GM18511 (cell line): ENCODE results near the gene PLEKHA8.

ENCODE experiments used
- ATAC-seq: cut with Tn5 transposase; IDR thresholded peaks from one replicate; pipeline ENCODE4 v1.9.1; 2021; ENCODE audit warnings: mild to moderate bottlenecking, moderate library complexity; ENCODE audit not compliant: unreplicated experiment

PLEKHA8 gene

GRCh38 chr7:30140456-30140855 is 112.2 kb downstream of the PLEKHA8 start:
- ATAC-seq, result no peak

GRCh38 chr7:30142710-30143109 is 114.5 kb downstream of the PLEKHA8 start:
- no peak for ATAC-seq

DNA sequence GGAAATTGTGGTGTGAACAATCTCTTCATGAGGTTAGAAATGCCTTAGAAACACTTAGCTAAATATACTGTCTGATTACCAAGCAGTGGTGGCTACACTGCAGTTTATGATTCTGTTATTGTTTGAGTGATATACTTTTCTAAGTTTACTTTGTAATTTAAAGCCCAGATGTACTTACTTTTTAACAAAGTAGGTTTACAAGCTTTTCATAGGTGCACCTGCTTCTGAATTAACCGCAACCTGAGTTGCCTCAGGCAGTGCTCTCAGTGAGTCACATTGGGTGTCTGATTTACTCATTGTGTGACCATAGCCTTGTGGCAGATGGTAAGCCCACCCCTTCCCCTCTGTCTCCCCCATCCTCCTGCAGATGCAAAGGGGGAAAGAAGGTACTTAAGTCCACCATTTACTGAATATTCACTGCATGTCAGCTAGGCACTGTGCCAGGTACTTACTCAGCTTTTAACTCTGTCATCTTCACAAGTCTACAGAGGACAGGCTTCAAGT is 115.6 kb downstream of the PLEKHA8 start:
- no peak for ATAC-seq

- ATAC-seq, result no peak
These were observed 116.6 kb downstream of the PLEKHA8 start for GRCh38 chr7:30144657-30145306.

GRCh38 chr7:30145426-30145970 is 117.3 kb downstream of the PLEKHA8 start:
- no peak for ATAC-seq

GRCh38 chr7:30146127-30146612 is 118.0 kb downstream of the PLEKHA8 start:
- ATAC-seq, result no peak

GRCh38 chr7:30147223-30147622 is 119.0 kb downstream of the PLEKHA8 start:
- no peak for ATAC-seq

GRCh38 chr7:30147785-30148184 is 119.6 kb downstream of the PLEKHA8 start:
- ATAC-seq, result no peak

DNA sequence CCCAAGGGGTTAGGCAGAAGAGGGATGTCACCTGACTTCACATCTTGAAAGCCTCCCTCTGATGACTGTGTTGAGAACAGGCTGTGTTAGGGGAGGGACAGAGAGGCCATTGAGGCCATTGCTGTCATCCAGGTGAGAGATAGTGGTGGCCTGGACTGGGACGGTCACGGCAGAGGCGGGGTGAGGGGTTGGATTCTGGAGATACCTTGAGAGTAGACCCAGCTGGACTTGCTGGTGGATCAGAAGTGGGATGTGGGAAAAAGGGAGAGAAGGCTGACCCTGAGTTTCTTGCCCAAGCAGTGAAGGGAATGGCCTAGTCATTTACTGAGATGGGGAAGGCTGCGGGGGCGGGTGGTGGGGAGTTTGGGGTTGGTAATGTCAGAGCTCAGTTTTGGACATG is 120.2 kb downstream of the PLEKHA8 start:
- ATAC-seq, result no peak

GRCh38 chr7:30148951-30149459 is 120.8 kb downstream of the PLEKHA8 start:
- ATAC-seq, result no peak

DNA sequence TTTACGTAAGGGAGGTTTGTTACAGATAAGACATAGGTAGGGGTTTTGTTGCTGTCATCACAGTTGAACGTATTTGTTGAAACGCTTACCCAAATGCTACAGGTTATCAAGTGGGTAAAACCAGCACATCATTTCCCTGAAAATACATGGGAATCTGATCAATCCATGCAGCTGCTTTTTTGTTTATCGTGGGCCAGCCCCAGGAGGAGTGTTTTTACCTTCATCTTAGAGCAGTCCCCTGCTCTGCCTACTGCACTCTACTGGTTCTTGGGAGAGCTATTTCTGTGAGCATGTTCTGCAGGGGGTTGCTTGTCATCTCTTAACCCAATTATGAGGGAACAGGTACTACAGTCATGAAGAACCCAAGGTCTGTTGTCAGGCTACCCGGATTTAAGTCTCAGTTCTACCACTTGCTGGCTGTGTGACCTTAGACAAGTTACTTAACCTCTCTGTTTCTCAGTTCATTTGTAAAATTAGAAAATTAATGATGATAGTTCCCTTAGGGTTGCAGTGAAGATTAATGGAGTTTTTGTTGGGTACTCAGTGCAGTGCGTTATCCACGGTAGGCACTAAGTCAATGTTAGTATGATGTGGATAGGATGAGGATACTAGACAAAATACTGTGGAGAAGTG is 121.5 kb downstream of the PLEKHA8 start:
- ATAC-seq, result no peak

DNA sequence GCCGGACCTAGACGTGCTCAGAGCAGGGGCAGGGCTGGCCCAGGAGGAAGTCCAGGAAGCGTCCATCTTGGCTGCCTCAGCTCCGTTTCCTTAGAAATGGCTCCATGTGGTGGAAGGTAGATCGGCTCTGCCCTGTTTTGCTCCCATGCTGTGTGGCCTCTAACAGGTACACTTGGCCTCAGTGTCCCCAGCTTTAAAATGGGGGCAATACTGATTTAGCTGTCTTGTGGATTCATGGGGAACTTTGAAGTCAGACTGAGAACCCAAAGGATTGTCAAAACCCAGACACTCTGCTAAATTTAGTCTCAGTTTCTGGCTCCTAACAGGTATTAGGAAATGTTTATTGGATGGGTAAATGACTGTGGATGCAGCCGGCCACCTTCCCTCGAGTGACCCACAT is 122.5 kb downstream of the PLEKHA8 start:
- ATAC-seq, result no peak

- no peak for ATAC-seq
These were observed 125.9 kb downstream of the PLEKHA8 start for GRCh38 chr7:30154111-30154587.

GRCh38 chr7:30155481-30155880 is 127.3 kb downstream of the PLEKHA8 start:
- ATAC-seq, result no peak

DNA sequence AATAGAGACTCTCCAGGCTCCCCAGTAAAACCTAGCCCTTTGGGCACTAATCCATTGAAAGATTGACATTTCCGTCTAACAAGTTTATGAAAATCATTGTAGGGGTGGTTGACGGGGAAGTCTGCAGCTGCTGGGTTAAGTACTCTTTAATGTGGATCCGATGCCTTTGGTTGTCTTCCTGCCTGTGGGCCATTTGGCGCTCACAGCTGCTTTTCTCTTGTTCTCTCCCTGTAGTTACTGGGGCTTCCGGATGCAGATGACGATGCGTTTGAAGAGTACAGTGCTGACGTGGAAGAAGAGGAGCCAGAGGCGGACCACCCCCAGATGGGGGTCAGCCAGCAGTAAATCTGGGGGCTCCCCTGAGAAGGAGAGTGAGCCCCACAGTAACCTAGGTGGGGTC is 129.0 kb downstream of the PLEKHA8 start:
- no peak for ATAC-seq

DNA sequence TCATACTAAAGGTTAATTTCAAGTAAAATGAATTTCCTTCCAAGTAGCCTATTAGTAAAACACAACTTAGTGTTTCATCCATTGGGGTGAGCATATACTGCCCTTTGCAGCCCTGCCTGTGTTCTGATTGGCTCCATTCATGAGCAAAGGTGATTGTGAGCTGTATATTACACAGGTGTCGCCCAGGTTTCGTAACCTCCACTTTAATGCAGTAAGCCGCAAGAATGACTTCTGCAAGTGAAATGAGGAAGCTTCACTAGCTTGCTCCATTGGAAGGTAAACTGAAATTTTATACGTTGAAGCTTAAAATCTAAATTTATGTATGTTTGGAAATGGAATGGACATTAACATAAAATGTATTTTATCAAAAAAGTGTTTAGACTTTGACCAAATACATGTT is 131.0 kb downstream of the PLEKHA8 start:
- ATAC-seq, result no peak

- ATAC-seq, result no peak
These were observed 131.5 kb downstream of the PLEKHA8 start for GRCh38 chr7:30159698-30160143.

GRCh38 chr7:30160329-30160728 is 132.1 kb downstream of the PLEKHA8 start:
- no peak for ATAC-seq

- ATAC-seq, result no peak
These were observed 133.9 kb downstream of the PLEKHA8 start for GRCh38 chr7:30162133-30162532.

- ATAC-seq, result peak; percentile 27
These were observed 134.5 kb downstream of the PLEKHA8 start for GRCh38 chr7:30162622-30163124.

DNA sequence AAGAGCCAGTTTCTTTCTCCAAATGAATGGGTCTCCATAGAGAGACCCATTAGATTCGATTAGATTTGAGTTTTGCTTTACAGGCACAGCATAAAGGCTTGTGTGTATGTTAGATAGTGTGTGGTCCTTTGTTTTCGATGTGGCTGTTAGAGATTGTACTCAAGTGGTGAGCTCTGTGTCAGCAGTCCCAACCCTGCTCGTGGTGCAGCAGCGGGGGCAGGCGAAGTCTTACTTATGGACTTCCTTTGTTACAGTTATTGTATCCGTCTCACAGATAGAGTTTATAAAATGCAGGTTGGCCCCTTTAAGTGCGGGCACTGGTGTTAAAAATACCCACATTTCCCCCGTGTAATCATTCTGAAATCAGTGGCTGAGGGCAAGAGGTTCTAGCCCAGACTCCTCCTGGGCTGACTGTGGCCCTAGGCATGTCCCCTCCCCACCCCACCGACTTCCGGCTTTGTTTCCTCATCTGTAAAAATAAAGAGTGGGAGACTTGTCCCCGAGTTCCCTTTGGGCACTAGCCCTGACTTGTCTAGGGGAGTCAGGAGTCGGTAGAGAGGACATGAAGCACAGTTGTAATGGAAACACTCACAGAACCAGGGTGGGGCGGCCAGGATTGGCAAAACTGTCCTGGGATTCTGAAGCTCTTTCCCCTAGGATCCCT is 135.2 kb downstream of the PLEKHA8 start:
- ATAC-seq, result peak; percentile 46
